ENCODE measurements around the gene MARCHF3.
"Not testable (repeated sequence)": the region's sequence is repeated elsewhere in the genome, so short reads cannot be mapped to it uniquely, and the experiment has no call there.

The MARCHF3 gene

GRCh38 chr5:127061956-127062355, 31.6 kb upstream of the MARCHF3 start:
- no peak for TF ChIP-seq ZNF274 (IDR thresholded peaks at IDR 0.05; ENCODE audit: low read depth, low read length)
- no peak overlapping the region for H3K4me3 ChIP-seq (ENCODE audit: low read length)

GRCh38 chr5:127061537-127061936, 31.2 kb upstream of the MARCHF3 start:
- H3K4me3 ChIP-seq (ENCODE audit: low read length): no peak overlapping the region
- no peak for TF ChIP-seq ZNF274 (IDR thresholded peaks at IDR 0.05; ENCODE audit: low read depth, low read length)

- TF ChIP-seq ZNF274 (IDR thresholded peaks at IDR 0.05; ENCODE audit: low read depth, low read length): no peak
- no peak overlapping the region for H3K4me3 ChIP-seq (ENCODE audit: low read length)
Observed at GRCh38 chr5:127060470-127060985, 30.2 kb upstream of the MARCHF3 start.

- TF ChIP-seq ZNF274 (IDR thresholded peaks at IDR 0.05; ENCODE audit: low read depth, low read length): no peak
- H3K4me3 ChIP-seq (ENCODE audit: low read length): no peak overlapping the region
Observed at GRCh38 chr5:127056896-127057295, 26.5 kb upstream of the MARCHF3 start.

GRCh38 chr5:127055880-127056653, 25.7 kb upstream of the MARCHF3 start:
- H3K4me3 ChIP-seq (ENCODE audit: low read length): no peak overlapping the region
- no peak for TF ChIP-seq ZNF274 (IDR thresholded peaks at IDR 0.05; ENCODE audit: low read depth, low read length)

- not testable (repeated sequence) for H3K4me3 ChIP-seq (ENCODE audit: low read length)
Observed at GRCh38 chr5:127053551-127053950, 23.2 kb upstream of the MARCHF3 start.

GRCh38 chr5:127053049-127053448, 22.7 kb upstream of the MARCHF3 start:
- no peak overlapping the region for H3K4me3 ChIP-seq (ENCODE audit: low read length)
- no peak for TF ChIP-seq ZNF274 (IDR thresholded peaks at IDR 0.05; ENCODE audit: low read depth, low read length)

- no peak overlapping the region for H3K4me3 ChIP-seq (ENCODE audit: low read length)
- no peak for TF ChIP-seq ZNF274 (IDR thresholded peaks at IDR 0.05; ENCODE audit: low read depth, low read length)
Observed at GRCh38 chr5:127051591-127051990, 21.2 kb upstream of the MARCHF3 start.

- no peak for TF ChIP-seq ZNF274 (IDR thresholded peaks at IDR 0.05; ENCODE audit: low read depth, low read length)
Observed at GRCh38 chr5:127046343-127047072, 16.1 kb upstream of the MARCHF3 start.

GRCh38 chr5:127042593-127042992, 12.2 kb upstream of the MARCHF3 start:
- no peak overlapping the region for H3K4me3 ChIP-seq (ENCODE audit: low read length)
- no peak for TF ChIP-seq ZNF274 (IDR thresholded peaks at IDR 0.05; ENCODE audit: low read depth, low read length)

More at GRCh38 chr5:127046343-127047072, 16.1 kb upstream of the MARCHF3 start:
- H3K4me3 ChIP-seq (ENCODE audit: low read length): no peak overlapping the region

GRCh38 chr5:127041571-127041970, 11.2 kb upstream of the MARCHF3 start:
- TF ChIP-seq ZNF274 (IDR thresholded peaks at IDR 0.05; ENCODE audit: low read depth, low read length): no peak

GRCh38 chr5:127040796-127041520, 10.6 kb upstream of the MARCHF3 start:
- TF ChIP-seq ZNF274 (IDR thresholded peaks at IDR 0.05; ENCODE audit: low read depth, low read length): no peak
- H3K4me3 ChIP-seq (ENCODE audit: low read length): no peak overlapping the region

More at GRCh38 chr5:127041571-127041970, 11.2 kb upstream of the MARCHF3 start:
- no peak overlapping the region for H3K4me3 ChIP-seq (ENCODE audit: low read length)

- no peak for TF ChIP-seq ZNF274 (IDR thresholded peaks at IDR 0.05; ENCODE audit: low read depth, low read length)
- H3K4me3 ChIP-seq (ENCODE audit: low read length): no peak overlapping the region
Observed at GRCh38 chr5:127038550-127038949, 8.2 kb upstream of the MARCHF3 start.

GRCh38 chr5:127031863-127032232, 1.5 kb upstream of the MARCHF3 start:
- TF ChIP-seq ZNF274 (IDR thresholded peaks at IDR 0.05; ENCODE audit: low read depth, low read length): no peak

More at GRCh38 chr5:127031863-127032232, 1.5 kb upstream of the MARCHF3 start:
- H3K4me3 ChIP-seq (ENCODE audit: low read length): no peak overlapping the region
